Uterus (tissue), 2 donors: Measurements from ENCODE around the gene TMEM72.

Experiments used
- POLR2A ChIP-seq, 2 donors: fragments of 450-650 bp; IDR thresholded peaks; one replicate each; pipeline ENCODE4 v1.6.1; 2016; ENCODE audit warnings: antibody characterized with exemption in 2 of 2, mild to moderate bottlenecking in 1 of 2, moderate library complexity in 1 of 2
- TF ChIP-seq, protein P1 (sequence below), 4 experiments: fragments of 200-600 bp in 2 of 4; fragments of 450-650 bp in 2 of 4; sonication (generic) in 2 of 4; IDR thresholded peaks; one replicate each; pipeline ENCODE4 v1.5.1; 2016 to 2019; ENCODE audit warnings: antibody characterized with exemption in 4 of 4, mild to moderate bottlenecking in 2 of 4, moderate library complexity in 1 of 4

DNA sequence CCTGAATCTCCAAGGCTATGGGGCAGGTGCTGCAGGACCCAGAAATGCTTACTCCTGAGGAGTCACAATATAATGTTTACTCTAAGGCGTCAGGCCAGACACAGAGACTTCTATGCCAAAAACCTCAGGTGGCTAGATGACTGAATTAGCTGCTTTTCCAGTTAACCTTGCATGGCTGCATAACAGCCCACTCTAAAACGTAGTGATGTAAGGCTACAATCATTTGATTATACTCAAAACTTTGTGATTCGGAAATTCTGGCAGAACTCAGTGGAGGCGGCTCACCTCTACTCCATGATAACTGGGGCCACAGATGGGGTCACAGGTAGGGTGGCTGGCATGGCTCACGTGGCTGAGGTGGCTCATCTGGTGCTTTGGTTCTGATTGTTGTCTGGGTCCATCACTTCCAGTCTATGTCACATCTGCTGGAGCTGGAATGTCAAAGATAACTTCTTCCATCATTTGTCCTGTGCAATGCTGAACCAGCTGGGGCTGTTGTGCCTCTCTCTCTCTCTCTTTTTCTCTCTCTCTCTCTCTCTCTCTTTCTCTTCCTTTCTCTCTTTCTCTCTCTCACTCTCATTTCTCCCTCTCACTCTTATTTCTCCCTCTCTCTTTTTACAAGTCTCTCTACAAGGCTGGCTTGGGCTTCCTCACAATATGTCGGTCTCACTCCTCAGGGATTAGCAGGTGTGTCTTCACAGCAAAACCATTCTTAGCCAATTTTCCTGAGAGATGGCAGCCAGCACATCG lies 11.8 kb downstream of the TMEM72 start:
- no peak for TF ChIP-seq POLR2A (IDR thresholded peaks at IDR 0.05)
- TF ChIP-seq, protein P1, sequence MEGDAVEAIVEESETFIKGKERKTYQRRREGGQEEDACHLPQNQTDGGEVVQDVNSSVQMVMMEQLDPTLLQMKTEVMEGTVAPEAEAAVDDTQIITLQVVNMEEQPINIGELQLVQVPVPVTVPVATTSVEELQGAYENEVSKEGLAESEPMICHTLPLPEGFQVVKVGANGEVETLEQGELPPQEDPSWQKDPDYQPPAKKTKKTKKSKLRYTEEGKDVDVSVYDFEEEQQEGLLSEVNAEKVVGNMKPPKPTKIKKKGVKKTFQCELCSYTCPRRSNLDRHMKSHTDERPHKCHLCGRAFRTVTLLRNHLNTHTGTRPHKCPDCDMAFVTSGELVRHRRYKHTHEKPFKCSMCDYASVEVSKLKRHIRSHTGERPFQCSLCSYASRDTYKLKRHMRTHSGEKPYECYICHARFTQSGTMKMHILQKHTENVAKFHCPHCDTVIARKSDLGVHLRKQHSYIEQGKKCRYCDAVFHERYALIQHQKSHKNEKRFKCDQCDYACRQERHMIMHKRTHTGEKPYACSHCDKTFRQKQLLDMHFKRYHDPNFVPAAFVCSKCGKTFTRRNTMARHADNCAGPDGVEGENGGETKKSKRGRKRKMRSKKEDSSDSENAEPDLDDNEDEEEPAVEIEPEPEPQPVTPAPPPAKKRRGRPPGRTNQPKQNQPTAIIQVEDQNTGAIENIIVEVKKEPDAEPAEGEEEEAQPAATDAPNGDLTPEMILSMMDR (IDR thresholded peaks at IDR 0.05): no peak
